ENCODE data around the gene KAZN.

KAZN gene

DNA sequence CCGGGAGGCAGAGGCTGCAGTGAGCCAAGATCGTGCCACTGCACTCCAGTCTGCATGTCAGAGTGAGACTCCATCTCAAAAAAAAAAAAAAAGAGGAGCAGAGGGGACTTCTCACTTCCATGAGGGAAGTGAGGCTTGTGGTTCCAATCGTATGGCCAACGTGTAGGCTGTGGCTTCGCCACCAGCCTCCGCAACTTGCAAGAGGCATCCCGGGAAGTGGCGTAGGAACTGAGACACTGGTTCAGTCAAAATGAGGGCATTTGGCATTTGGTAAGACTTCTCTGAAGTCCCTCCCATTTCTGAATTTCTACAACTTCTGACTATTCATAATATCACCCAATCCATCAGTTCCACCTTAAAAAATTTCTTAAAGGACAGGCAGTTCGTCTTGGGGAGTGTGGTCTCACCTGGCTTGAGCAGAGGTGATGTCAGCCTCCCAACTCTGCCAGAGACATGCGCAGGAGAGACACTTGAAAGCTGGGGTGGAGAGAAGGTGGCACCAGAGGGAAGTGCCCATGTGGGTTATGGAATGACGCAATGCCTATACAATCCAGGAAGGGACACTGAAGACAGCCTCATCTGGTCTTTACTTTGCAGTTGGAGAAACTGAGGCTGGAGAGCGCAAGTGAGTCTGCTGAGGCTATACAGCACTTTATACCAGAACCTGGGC, 17.2 kb downstream of the KAZN start:
- DNase-seq, result no peak

- no peak for DNase-seq
Measured at GRCh38 chr1:14616632-14617396, 18.3 kb downstream of the KAZN start.

DNA sequence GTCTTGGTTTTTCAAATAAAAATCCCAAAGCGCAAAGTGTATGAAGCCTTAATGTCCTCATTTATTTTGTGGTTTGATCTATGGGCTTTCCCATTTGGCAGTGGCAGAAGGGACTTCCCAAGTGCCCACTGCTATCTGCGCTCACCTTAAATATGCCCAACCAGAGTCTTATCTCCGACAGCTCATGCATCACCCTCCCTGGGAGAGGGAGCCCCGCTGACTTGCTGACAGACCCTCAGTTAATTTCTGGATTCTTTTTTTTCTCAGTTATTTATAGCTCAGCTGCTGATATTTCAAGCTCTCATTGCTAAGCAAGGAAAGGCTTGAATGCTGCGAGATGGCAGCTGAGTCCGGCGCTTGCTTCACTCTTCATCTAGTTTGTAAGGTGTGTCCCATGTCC, 19.3 kb downstream of the KAZN start:
- no peak for DNase-seq

DNA sequence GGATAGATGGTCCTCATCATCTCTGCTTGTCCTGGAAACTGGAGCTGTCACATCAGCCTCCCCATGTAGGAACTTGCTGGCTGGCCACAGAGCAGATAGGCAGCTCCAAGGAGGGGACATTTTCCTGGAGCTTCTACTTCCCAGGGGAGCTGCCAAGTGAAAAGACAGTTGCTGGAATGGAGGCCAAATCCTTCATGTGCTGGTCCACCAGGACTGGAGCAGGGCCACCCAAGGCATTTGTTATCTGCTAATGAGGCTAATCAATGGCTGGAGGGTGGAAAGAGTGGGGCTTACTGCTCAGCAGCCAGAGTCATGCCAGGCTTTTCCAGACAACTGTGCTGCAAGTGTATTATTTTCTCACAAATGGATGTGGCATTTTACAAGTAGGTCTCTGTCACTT, 22.5 kb downstream of the KAZN start:
- DNase-seq, result no peak

GRCh38 chr1:14623090-14623489, 24.6 kb downstream of the KAZN start:
- DNase-seq, result no peak

GRCh38 chr1:14624941-14625340, 26.5 kb downstream of the KAZN start:
- no peak for DNase-seq

DNA sequence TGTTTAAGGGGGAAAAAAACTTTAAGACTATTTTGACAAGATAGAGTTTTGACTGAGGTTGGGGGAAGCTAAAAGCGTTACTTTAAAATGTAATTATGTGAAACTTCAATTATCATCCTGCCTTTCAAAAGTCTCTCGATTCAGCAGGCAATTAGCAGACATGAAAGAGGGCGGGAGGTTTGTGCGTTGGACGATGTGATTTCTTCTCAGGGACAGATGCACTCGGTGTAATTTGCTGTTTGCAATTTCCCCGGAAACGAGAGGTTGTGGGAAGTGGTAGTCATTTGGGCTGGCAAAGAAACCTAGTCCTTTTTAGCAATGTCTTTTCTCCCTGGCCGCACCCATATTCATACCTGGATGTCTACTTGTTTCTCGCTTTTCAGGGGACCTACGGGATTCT, 27.1 kb downstream of the KAZN start:
- DNase-seq, result no peak

GRCh38 chr1:14625996-14626395, 27.5 kb downstream of the KAZN start:
- no peak for DNase-seq

DNA sequence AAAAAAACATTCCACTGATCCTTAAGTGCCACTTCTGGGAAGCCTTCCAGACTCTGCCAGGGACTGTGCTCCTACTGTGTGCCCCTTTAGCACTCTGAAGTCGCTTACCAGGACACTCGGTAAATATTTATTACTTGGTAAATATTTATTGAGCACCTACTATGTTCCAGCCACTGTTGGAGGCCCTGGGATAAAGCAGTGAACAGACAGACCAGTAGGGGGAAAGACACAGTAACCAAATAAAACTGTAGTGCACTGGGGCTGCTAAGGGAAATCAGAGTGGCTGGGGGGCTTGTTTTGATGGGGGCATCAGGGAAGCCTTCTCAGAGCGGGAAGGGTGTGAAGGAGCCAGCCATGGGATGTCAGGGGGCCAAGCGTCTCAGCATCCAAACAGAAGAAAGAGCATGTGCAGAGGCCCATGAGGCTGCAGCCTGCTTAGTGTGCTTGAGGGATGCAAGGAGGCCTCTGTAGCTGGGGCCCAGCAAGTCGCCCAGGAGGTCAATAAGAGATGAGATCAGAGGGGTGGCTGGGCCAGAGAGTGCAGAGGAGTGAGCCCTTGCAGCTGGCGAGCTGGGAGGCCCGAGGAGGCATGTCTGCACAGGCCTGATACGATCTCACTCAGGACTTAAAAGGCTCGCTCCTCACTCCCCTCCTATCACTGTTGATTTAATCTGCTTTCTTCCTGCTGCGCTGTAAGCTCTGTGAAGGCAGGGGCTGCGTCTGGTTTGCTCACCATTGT, 28.6 kb downstream of the KAZN start:
- no peak for DNase-seq

GRCh38 chr1:14627608-14628489, 29.4 kb downstream of the KAZN start:
- no peak for DNase-seq

GRCh38 chr1:14629363-14630014, 31.0 kb downstream of the KAZN start:
- no peak for DNase-seq

- no peak for DNase-seq
Measured at GRCh38 chr1:14630986-14631385, 32.5 kb downstream of the KAZN start.

GRCh38 chr1:14631421-14631820, 32.9 kb downstream of the KAZN start:
- no peak for DNase-seq

DNA sequence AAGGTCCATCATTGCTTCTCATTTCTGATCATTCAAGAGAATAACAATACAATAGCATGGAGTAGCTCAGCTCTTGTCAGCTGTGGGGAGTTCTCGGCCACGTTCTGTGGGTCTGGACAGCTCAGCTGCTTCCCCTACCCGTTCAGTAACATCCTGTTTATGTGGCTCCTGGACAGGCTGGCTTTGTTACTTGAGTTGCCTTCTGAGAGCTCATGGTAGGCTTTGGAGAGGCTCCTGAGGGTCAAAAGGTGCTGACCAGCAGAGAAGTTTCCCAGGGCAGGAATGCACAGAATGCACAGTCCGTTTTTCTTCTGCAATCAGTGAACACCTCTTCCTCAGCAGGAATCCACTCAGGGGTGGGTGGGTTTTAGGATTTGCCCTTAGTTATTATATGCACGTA, 36.0 kb downstream of the KAZN start:
- DNase-seq, result no peak

GRCh38 chr1:14635421-14635820, 36.9 kb downstream of the KAZN start:
- no peak for DNase-seq

DNA sequence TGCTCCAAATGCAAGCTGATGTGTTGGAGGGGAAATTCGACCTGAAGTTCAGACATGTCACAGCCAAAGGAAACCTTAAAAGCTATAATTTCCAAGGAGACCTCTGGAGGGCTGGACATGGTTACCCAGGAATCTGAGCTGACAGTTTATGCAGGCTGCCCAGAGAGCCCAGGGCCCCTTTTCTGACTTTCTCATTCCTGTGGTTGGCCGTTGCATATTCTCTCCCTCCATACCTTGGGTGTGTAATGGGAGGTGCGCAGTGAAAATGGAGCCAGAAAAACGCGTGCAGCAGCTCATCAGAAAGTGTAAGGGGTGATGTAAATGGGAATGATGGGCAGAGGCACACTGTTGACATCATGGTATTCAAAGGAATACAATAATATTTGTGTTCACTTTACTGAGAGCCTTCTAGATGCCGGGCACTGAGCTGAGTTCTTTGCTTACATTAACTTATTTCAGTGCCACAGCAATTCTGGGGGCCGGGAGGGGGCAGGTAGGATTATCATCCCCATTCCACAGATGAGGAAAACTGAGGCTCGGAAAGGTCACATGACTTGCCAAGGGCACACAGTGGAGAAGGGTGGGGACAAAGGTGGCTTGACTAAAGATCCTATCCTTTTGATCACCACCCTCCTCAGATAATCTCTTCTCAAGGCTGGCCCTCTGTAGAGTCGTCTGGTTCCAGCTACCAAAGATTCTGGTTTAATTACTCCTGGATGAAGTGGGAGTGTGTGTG, 38.6 kb downstream of the KAZN start:
- no peak for DNase-seq

DNA sequence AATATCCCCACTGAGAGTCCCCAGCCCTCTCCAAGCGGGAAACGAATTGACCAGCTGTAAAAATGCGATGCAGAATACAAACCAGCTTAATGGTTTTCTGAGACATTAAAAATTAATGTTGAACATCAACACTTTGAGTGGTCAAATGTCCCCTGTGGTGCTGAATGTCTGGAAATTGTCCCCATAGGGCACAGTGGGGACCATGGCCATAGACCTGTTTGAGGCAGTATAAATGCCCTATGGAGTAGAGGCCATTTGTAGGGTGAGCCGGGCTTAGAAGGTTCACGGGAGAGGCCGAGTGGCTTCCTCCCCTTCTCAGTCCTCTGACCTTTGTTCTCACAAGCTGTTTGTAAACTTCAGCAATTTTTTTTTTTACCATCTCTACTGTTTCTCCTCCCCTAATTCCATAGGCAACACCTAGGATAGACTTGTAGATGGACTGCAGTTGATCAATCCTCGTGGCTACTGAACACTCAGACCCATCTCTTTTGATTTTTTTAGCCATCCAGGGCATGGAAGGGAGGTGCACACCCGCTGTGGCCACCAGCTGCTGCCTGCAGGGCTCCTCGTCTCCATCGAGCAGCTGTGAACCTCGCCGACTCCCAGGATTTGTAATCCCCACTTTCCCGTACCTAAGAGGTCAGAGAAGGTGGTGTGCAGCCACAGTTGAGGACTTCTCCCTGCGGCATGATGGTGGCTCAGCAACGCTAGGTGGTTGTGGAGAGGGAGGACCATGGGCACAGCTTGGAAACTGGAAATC, 41.0 kb downstream of the KAZN start:
- no peak for DNase-seq

GRCh38 chr1:14642712-14643111, 44.2 kb downstream of the KAZN start:
- DNase-seq, result no peak

DNA sequence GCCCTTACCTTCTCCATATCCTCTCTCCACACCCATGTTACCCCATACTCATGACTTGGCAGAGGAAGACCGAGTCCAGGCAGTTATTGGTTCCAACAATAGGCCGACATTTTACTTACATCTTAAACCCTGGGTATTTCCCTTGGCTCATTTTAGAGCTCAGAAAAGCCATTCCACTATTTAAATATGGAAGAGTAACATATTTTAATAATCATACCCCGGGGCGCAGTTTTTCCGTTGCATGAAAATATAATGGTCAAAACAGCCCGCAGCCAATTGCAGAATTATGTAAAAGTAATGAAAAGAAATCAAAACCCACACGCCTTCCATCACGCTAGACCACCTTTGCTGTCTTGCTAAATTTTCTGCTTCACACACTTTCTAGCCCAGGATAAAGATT, 48.5 kb downstream of the KAZN start:
- DNase-seq, result no peak

- DNase-seq, result no peak
Measured at GRCh38 chr1:14647777-14648176, 49.3 kb downstream of the KAZN start.

DNA sequence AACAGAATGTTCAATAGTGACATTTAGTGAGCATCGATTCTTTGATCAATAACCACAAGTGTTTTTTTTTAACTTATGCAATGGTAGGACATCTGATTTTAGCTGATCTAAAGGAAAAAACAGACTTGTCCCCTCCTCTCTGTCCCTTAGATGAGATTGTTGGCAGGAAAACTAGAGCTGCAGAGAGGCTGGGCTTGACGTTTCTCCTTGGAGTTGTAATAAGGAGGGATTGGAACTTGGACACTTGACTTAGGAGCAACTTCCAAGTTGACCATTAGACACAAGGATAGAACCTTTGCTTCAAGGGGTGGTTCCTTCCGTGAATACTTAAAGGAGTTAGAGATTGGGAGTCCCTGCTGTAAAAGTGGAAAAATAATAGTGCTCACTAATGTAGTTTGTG, 49.9 kb downstream of the KAZN start:
- DNase-seq, result no peak

Data from fibroblast of skin of right biceps (primary cell).